Mononuclear cell (primary cell): ENCODE measurements around the gene RPL22. TPM values are rescaled to one million over a fixed set of nuclear protein-coding genes. Genes with fewer than 3 reads are reported as not detected.

ENCODE experiments used
- total RNA-seq: library from RNA; depleted of rRNA; stranded (reverse); fragments of >200 nt; gene quantifications from one replicate; pipeline ENCODE4 v1.2.3, GENCODE V29; 2012

The RPL22 gene
- total RNA-seq, 1 donor = 224 TPM

Other genes starting within 250 kb of the RPL22 start
- 2.7 TPM for gene NPHP4, start 207.2 kb downstream of the RPL22 start, total RNA-seq
- gene KCNAB2, start 153.7 kb downstream of the RPL22 start, total RNA-seq = 66.3 TPM
- gene CHD5, start 19.3 kb downstream of the RPL22 start, total RNA-seq = under 0.01 TPM
- 2.1 TPM for gene RNF207, start 6.5 kb upstream of the RPL22 start, total RNA-seq
- 6.3 TPM for gene ICMT, start 36.4 kb upstream of the RPL22 start, total RNA-seq
- gene HES3, start 44.6 kb upstream of the RPL22 start, total RNA-seq = not detected
- gene GPR153, start 61.5 kb upstream of the RPL22 start, total RNA-seq = 0.84 TPM
- gene ACOT7, start 194.2 kb upstream of the RPL22 start, total RNA-seq = 2.1 TPM
- not detected for gene HES2, start 220.3 kb upstream of the RPL22 start, total RNA-seq
- 0.52 TPM for gene ESPN, start 225.2 kb upstream of the RPL22 start, total RNA-seq